HG03045 (cell line): ENCODE results near the gene SLC5A12.
"Not testable (repeated sequence)": the region's sequence is repeated elsewhere in the genome, so short reads cannot be mapped to it uniquely, and the experiment has no call there.

Experiments used
- ATAC-seq: cut with Tn5 transposase; IDR thresholded peaks from one replicate; pipeline ENCODE4 v1.9.1; 2021; ENCODE audit warnings: mild to moderate bottlenecking, moderate library complexity; ENCODE audit not compliant: unreplicated experiment

Gene SLC5A12

DNA sequence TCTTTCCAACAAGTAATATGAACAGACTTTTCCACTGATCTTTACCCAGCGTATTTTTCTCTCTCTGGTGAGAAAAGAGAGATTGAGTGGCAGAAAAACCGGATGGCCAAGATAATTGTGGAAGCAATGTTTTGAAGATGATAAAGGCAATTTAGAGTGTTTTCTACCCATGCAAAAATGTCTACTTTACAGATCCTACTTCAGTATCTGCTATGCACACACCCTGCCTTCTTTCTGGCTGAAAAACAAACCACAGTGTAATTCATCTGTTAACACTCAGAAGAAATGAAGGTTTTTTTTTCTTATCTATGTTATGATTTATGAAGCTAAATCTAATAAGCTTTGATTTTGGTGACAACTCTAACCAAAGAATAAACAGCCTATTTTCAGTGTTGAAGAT lies 56.8 kb downstream of the SLC5A12 start:
- no peak for ATAC-seq

DNA sequence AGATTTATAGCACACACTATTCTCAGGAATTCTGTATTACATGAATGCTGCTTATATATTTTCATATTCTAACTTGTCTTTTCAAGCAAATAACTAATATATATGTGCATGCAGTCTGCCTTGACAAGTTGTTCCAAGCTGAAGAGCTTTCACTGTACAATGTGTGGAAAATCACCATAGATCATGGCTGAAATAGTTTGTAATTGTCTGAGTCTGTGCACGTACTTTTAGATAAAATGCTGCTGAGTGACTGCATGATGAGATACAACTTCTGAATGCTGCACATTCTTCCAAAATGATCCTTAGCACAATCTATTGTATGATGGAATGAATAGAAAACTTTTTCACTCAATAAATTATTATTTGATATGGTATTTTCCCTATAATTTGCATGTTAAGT lies 58.9 kb downstream of the SLC5A12 start:
- no peak for ATAC-seq

DNA sequence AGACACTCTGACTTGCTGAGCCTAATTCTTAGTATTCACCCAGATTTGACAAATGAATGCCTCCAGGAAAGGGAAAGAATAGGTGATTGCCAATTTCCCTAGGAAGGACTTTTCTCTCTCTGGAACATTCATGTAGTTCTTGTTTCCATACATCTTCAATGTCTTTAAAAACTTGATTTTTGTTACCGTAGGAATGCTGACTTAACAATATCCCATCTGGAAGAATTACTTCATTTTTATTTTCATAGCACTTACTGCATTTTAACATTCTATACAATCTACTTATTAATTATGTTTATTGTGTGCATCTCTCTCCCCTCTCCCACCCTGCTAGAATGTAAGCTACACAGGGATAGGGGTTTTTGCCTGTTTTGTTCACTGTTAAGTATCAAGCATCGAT lies 66.6 kb downstream of the SLC5A12 start:
- no peak for ATAC-seq

DNA sequence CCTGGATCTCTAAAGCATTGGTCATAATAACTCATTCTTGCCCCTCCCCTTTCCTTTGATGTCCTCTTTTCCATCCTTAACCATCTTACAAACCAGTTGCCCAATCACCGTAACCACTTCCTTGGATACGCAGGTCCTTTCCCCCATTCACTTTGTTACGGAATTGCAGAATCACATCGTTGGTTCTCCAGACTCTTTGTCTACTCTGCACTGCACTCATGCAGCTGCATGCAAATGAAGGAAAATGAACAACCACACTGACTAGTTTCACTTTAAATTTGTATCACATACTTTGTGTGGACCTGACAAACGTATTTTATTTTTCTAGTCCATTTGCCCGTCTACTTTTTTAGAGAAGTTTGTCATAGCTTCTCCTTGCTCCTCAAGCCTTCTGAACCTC lies 69.9 kb downstream of the SLC5A12 start:
- no peak for ATAC-seq

DNA sequence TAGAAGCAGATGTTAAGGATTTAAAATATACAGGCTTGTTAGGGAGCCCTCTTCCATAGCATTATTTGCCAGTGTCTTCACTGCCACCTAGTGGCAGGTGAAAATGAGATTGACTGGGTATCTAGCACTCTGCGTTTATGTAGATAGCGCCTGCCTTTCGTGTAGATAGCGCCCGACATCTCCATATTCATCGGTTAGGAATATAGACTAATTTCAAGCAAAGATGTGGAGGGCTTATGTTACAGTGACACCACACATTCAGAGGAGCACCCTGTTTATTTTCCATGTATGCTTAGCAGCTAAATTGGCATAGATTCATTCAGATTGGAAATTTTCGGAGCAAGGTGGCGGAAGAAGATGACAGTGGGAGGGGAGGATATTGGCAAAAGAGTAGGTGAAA lies 72.0 kb downstream of the SLC5A12 start:
- ATAC-seq = peak; percentile 55

DNA sequence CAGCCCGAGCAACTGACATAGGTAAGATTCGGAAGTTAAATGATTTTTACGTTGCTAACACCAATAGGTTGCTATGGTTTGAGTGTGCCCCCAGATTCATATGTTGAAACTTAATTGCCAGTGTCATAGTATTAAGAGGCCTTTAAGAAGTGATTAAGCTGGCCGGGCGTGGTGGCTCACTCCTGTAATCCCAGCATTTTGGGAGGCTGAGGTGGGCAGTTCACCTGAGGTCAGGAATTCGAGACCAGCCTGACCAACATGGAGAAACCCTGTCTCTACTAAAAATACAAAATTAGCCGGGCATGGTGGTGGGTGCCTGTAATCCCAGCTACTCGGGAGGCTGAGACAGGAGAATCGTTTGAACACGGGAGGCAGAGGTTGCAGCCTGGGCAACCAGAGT lies 78.5 kb downstream of the SLC5A12 start:
- not testable (repeated sequence) for ATAC-seq

DNA sequence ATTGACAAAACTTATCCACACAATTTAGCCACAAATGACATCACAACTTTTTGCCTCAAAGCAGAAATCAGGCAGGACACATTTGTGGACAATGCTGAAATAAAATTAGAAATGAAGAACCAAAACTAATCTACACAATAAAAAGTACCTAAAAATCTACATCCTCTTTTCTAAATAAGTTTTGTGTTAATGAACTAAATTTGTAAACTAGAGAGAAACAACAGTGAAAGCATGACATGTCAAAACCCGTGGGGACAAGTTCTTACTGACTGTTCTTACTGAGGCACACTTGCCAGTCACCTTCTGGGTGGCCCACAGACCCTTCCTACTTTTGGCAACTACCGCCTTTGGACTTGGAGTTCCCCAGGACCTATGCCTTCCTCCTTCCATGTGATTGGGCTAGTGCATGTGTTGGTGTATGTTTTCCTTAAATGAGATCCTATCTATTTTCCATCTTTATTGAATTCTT lies 89.1 kb downstream of the SLC5A12 start:
- no peak for ATAC-seq

DNA sequence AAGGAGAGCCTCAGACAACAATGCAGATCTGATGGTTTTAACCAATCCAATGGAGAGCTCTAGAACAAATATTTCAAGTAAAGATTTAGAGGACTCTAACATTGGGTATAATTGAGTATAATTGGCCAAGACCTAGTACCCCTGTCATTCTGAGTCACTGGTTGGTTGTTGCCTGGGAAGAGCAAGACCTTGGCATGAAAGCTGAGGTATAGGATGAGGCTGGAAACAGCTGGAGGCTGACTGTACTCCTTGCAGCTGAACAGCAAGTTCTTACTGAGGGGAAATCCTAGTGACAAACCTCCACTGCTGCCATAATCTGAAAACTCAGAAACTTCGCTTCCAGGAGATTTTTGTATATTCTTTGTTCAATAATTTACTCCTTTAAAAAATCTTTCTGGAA lies 95.5 kb downstream of the SLC5A12 start:
- ATAC-seq = no peak

DNA sequence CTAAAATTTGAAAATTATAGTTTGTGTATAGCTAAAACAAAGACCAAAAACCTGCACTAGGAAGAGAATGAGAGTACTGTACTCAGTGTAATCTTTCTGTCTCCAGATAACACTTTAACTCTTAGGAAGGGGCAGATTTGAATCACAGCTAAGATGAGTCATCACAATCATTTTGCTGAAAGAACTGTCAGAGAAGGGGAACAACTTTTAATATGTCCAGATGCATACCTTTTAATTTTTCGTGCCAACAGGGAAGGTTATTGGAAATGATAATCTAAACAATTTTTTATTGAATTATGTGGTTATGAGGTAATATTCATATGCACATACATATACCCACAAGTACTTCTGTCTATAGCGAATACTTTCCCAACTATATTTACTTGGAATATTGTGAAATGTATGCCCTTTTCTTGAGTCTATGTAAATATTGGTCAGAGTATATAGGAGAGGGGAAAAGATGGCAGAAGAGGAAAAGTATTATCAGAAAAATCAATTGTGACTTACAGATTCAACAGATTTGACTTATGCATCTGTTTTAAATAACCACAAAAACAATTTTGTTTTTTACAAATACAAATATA lies 98.7 kb downstream of the SLC5A12 start:
- no peak for ATAC-seq

DNA sequence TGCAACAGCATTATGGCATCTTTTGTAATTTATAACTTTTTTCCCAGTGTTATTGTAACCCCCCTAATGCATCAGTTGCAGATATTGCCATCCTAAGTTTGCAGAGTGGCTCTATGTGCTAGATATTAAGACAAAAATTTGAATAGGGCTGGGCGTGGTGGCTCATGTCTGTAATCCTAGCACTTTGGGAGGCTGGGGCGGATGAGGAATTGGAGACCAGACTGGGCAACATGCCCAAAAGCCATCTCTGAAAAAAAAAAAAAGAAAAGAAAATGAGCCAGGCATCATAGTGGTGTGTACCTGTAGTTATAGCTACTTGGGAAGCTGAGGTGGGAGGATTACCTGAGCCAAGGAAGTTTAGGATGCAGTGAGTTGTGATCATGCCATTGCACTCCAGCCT lies 99.7 kb downstream of the SLC5A12 start:
- ATAC-seq = no peak

DNA sequence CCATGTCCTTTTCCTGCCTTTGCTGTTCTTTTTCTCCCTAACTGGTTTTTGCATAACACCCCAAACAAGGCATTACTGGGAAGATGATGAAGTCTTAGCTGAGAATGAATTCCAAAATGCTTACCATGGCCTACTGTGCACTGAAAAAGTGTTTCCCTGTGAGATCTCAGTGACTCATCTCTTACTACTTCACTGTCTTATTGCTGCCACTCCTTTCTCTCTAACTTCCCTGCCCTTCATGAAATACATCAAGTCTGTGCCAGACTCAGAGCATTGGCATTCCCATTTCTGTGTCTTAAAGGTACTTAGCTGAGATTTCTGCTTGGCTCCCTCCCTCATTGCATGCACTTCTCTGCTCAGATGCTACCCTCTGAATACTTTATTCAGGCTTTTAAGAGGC lies 100.7 kb downstream of the SLC5A12 start:
- ATAC-seq = no peak

DNA sequence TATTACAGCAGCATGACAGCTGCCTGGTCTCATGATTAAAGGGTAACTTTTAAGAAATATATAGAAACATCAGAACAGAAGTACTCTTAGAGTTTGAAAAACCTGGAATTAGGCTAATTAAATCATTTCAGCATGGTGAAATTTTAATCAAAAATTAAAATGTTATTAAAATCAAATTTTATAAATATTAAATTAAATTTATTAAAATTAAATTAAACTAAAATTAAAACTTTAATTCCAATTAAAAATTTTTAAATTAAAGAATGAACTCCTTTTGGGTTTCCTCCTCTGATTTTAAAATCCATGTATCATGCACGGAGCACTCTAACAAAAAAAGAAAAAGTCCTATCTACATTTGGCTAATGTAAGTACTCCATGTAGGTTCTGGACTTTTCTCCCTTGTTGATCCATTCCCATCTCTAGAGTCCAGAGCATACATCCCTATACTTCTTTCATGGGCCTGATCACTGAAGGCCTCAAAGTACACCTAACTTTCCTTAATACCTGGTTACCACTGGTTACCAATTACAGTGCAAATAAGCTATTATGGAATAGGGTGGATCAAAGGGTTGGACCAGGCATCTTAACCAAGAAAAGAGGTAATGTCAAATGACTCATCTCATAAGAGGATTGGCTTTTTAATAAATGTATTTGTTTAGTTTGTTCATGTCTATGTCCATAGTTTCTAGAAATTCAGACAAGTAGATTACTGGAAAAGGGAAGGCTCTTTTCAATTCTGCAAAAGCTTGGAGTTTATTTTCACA lies 101.4 kb downstream of the SLC5A12 start:
- no peak for ATAC-seq

DNA sequence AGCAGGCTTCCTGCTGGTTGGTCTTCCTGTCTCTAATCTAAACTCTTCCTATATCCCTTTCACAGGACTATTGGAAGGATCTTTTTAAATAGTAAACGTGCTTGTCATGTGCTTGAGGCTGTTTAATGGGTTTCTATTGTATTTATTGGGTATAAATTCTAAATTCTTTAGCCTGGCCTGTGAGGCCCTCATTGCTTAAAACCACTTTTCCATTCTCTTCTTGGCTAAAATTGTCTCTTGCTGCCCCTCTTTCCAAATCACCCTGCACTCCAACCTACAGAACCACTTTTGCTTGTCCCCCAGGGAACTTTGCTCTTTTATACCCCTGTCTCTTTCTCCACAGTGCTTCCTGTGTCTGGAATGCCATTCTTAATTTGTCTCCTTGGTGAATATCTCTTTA lies 103.4 kb downstream of the SLC5A12 start:
- ATAC-seq = no peak
